ENCODE measurements around the gene RASSF4.

The RASSF4 gene

GRCh38 chr10:44966129-44966815 is 6.7 kb downstream of the RASSF4 start:
- no peak for DNase-seq (ENCODE audit: low spot score)
- no peak for TF ChIP-seq CTCF (IDR thresholded peaks at IDR 0.05; ENCODE audit: borderline replicate concordance, control extremely low read depth, extremely low read depth, insufficient read depth, missing control alignments)
- in situ Hi-C loops (cut with MboI; ENCODE audit: low sequenced_read_pairs, unreplicated experiment): no loop called here

GRCh38 chr10:44966816-44967509 is 7.4 kb downstream of the RASSF4 start:
- no peak for TF ChIP-seq CTCF (IDR thresholded peaks at IDR 0.05; ENCODE audit: borderline replicate concordance, control extremely low read depth, extremely low read depth, insufficient read depth, missing control alignments)
- in situ Hi-C loops (cut with MboI; ENCODE audit: low sequenced_read_pairs, unreplicated experiment): no loop called here
- DNase-seq (ENCODE audit: low spot score): no peak

GRCh38 chr10:44967616-44968015 is 8.0 kb downstream of the RASSF4 start:
- in situ Hi-C loops (cut with MboI; ENCODE audit: low sequenced_read_pairs, unreplicated experiment): no loop called here
- DNase-seq (ENCODE audit: low spot score): no peak
- TF ChIP-seq CTCF (IDR thresholded peaks at IDR 0.05; ENCODE audit: borderline replicate concordance, control extremely low read depth, extremely low read depth, insufficient read depth, missing control alignments): no peak

GRCh38 chr10:44968091-44968490 is 8.5 kb downstream of the RASSF4 start:
- no peak for TF ChIP-seq CTCF (IDR thresholded peaks at IDR 0.05; ENCODE audit: borderline replicate concordance, control extremely low read depth, extremely low read depth, insufficient read depth, missing control alignments)
- in situ Hi-C loops (cut with MboI; ENCODE audit: low sequenced_read_pairs, unreplicated experiment): no loop called here
- DNase-seq (ENCODE audit: low spot score): no peak

- no peak for DNase-seq (ENCODE audit: low spot score)
These were observed 9.1 kb downstream of the RASSF4 start for GRCh38 chr10:44968500-44969400.

More at GRCh38 chr10:44968500-44969400, 9.1 kb downstream of the RASSF4 start:
- in situ Hi-C loops (cut with MboI; ENCODE audit: low sequenced_read_pairs, unreplicated experiment): no loop called here
- TF ChIP-seq CTCF (IDR thresholded peaks at IDR 0.05; ENCODE audit: borderline replicate concordance, control extremely low read depth, extremely low read depth, insufficient read depth, missing control alignments): no peak

Measured in GM13976 (cell line).